GM23338 (cell line): ENCODE data around the gene CYB5R3. TPM values are rescaled to one million over a fixed set of nuclear protein-coding genes. Genes with fewer than 3 reads are reported as not detected.
A peak's percentile ranks its signal among the peaks of the same experiment; 100 is the strongest.
"Not testable (repeated sequence)": the region's sequence is repeated elsewhere in the genome, so short reads cannot be mapped to it uniquely, and the experiment has no call there.

Experiments used
- ATAC-seq: fragments of 200-7000 bp; cut with Tn5 transposase; 3 replicates; pipeline ENCODE4 v1.9.1; 2020
- DNase-seq: peaks from one replicate; pipeline ENCODE4 v3.0.0-alpha.2; 2015; ENCODE audit warnings: low spot score
- H2AFZ ChIP-seq: fragments of 200-600 bp; sonication (generic); 2 replicates; pipeline ENCODE4 v1.8.0; 2016; ENCODE audit warnings: antibody characterized with exemption, mild to moderate bottlenecking, moderate library complexity
- H3F3A ChIP-seq: fragments of 200-600 bp; sonication (generic); replicated peaks from 2 replicates; pipeline ENCODE4 v1.8.0; 2017; ENCODE audit warnings: antibody characterized with exemption, mixed run types, low read depth
- H3K27ac ChIP-seq: fragments of 200-600 bp; sonication (generic); 2 replicates; pipeline ENCODE4 v1.6.1; 2016; ENCODE audit warnings: low read depth
- H3K27me3 ChIP-seq: fragments of 200-600 bp; sonication (generic); 2 replicates; pipeline ENCODE4 v1.8.0; 2016; ENCODE audit warnings: mild to moderate bottlenecking, mixed run types, moderate library complexity; ENCODE audit not compliant: insufficient read depth
- H3K36me3 ChIP-seq: fragments of 200-600 bp; sonication (generic); 2 replicates; pipeline ENCODE4 v1.8.0; 2016; ENCODE audit warnings: mild to moderate bottlenecking; ENCODE audit not compliant: insufficient read depth
- H3K4me1 ChIP-seq: fragments of 200-600 bp; sonication (generic); 2 replicates; pipeline ENCODE4 v1.8.0; 2016; ENCODE audit warnings: mild to moderate bottlenecking, moderate library complexity; ENCODE audit not compliant: insufficient read depth
- H3K4me2 ChIP-seq: fragments of 200-600 bp; sonication (generic); 2 replicates; pipeline ENCODE4 v1.7.1; 2017; ENCODE audit warnings: mixed run types
- H3K4me3 ChIP-seq: fragments of 200-600 bp; sonication (generic); 2 replicates; pipeline ENCODE4 v1.6.1; 2016; ENCODE audit warnings: mixed run types
- H3K79me2 ChIP-seq: fragments of 200-600 bp; sonication (generic); replicated peaks from 2 replicates; pipeline ENCODE4 v1.8.0; 2017; ENCODE audit warnings: mild to moderate bottlenecking; ENCODE audit not compliant: insufficient read depth
- H3K9me2 ChIP-seq: fragments of 200-600 bp; sonication (generic); 2 replicates; pipeline ENCODE4 v1.8.0; 2017; ENCODE audit not compliant: insufficient read depth
- H4K20me1 ChIP-seq: fragments of 200-600 bp; sonication (generic); replicated peaks from 2 replicates; pipeline ENCODE4 v1.8.0; 2017; ENCODE audit warnings: mild to moderate bottlenecking; ENCODE audit not compliant: insufficient read depth
- H3K27ac Mint-ChIP-seq: 2 replicates; pipeline ENCODE4 v1.8.0; 2020; ENCODE audit warnings: inconsistent platforms, mild to moderate bottlenecking, moderate library complexity, mixed read lengths
- H3K27me3 Mint-ChIP-seq: 3 replicates; pipeline ENCODE4 v1.8.0; 2022; ENCODE audit warnings: low read depth, mild to moderate bottlenecking, moderate library complexity, mixed read lengths, inconsistent platforms; ENCODE audit not compliant: insufficient read depth, poor library complexity
- H3K36me3 Mint-ChIP-seq: 3 replicates; pipeline ENCODE4 v1.8.0; 2021; ENCODE audit warnings: low read depth, mild to moderate bottlenecking, inconsistent platforms, moderate library complexity, mixed read lengths
- H3K4me1 Mint-ChIP-seq: 3 replicates; pipeline ENCODE4 v1.8.0; 2020; ENCODE audit warnings: mild to moderate bottlenecking, inconsistent platforms, mixed read lengths
- H3K4me3 Mint-ChIP-seq: 3 replicates; pipeline ENCODE4 v1.8.0; 2021; ENCODE audit warnings: moderate library complexity, mild to moderate bottlenecking, inconsistent platforms, mixed read lengths
- H3K9me3 Mint-ChIP-seq: 3 replicates; pipeline ENCODE4 v1.8.0; 2020; ENCODE audit warnings: moderate library complexity, mild to moderate bottlenecking, inconsistent platforms, mixed read lengths
- EZH2phosphoT487 ChIP-seq: fragments of 200-600 bp; sonication (generic); IDR thresholded peaks from one replicate; pipeline ENCODE4 v1.8.1; 2018; ENCODE audit warnings: antibody characterized with exemption; ENCODE audit not compliant: unreplicated experiment
- NANOG ChIP-seq: IDR thresholded peaks from 2 replicates; pipeline ENCODE4 v1.6.1; 2016; ENCODE audit warnings: antibody characterized with exemption, borderline replicate concordance
- POLR2AphosphoS5 ChIP-seq: IDR thresholded peaks from 2 replicates; pipeline ENCODE4 v1.6.1; 2016; ENCODE audit warnings: antibody characterized with exemption, low read depth
- STAT1 ChIP-seq: IDR thresholded peaks from one replicate; pipeline ENCODE4 v1.6.1; 2016; ENCODE audit warnings: antibody characterized with exemption; ENCODE audit not compliant: unreplicated experiment
- ZNF114 ChIP-seq: fragments of 250-450 bp; sonication (Bioruptor Pico); IDR thresholded peaks from 2 replicates; pipeline ENCODE4 v1.5.0; 2020; ENCODE audit warnings: mild to moderate bottlenecking, moderate library complexity
- ZNF331 ChIP-seq: fragments of 250-450 bp; sonication (Bioruptor Pico); IDR thresholded peaks from 2 replicates; pipeline ENCODE4 v1.5.0; 2020; ENCODE audit warnings: low read depth, mild to moderate bottlenecking, moderate library complexity
- polyA plus RNA-seq: library from polyadenylated mRNA; unstranded; fragments of >200 nt; fragmentation: Nextera tagmentation; extraction: Ambion mirVana; gene quantifications from 2 replicates; pipeline ENCODE4 v1.2.1, GENCODE V29; 2016
- total RNA-seq: library from RNA; depleted of rRNA; stranded (reverse); fragments of >200 nt; shearing (Covaris generic); gene quantifications from 2 replicates; pipeline ENCODE4 v1.2.3, GENCODE V29; 2014
- TF ChIP-seq, protein P1 (sequence below), 2 experiments: fragments of 200-600 bp in 1 of 2; sonication (generic) in 1 of 2; conservative IDR thresholded peaks; 2 replicates each; pipeline versions ENCODE4 v1.5.1 to v1.6.1; 2016 to 2017; ENCODE audit warnings: antibody characterized with exemption in 2 of 2, low read depth in 2 of 2, mild to moderate bottlenecking in 2 of 2, moderate library complexity in 1 of 2
- TF ChIP-seq, protein P2 (sequence below): IDR thresholded peaks from one replicate; pipeline ENCODE4 v1.6.1; 2018; ENCODE audit warnings: antibody characterized with exemption; ENCODE audit not compliant: unreplicated experiment
- TF ChIP-seq, protein P3 (sequence below): fragments of 250-450 bp; sonication (Bioruptor Pico); IDR thresholded peaks from 2 replicates; pipeline ENCODE4 v1.5.0; 2020; ENCODE audit warnings: mild to moderate bottlenecking, moderate library complexity

The CYB5R3 gene
- total and polyA plus RNA-seq, 2 experiments from 2014 or later, result 76.2 to 76.9 TPM

DNA sequence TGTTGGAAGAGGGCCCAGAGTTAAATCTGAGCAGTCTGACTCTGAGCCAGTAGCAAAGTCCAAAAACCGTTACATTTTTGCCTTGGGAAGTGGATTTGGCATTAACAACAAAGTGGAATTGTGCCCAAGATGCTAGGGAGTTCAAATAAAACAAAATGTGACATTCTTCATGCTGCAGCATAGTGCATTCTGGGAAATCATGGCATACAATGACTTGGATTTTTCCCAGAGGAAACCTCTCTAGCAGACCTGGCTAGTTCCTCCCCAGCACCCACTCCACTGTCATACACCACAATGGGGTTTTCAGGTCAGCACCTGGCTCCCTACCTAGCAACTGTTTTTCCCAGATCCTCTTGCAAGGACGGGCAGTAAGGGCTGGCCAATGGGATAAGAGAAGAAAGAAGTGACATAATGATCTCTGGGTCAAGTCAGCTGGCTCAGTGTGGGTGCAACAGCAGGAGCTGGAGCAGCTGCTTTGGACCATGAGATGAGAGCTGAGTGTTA, 24.8 kb upstream of the CYB5R3 start:
- H2AFZ ChIP-seq, result no peak overlapping the region
- no peaks in the 10 kb centered on the region for H3K9me2 ChIP-seq
- H3K27ac Mint-ChIP-seq, result no peak overlapping the region
- no peaks in the 10 kb centered on the region for H3K27me3 ChIP-seq
- H3K27ac ChIP-seq, result no peak overlapping the region
- H3F3A ChIP-seq, result no peaks in the 10 kb centered on the region
- TF ChIP-seq ZNF331, result no peak
- no peak for TF ChIP-seq STAT1
- no peak for TF ChIP-seq ZNF114
- no peak for TF ChIP-seq EZH2phosphoT487
- TF ChIP-seq, protein P1, sequence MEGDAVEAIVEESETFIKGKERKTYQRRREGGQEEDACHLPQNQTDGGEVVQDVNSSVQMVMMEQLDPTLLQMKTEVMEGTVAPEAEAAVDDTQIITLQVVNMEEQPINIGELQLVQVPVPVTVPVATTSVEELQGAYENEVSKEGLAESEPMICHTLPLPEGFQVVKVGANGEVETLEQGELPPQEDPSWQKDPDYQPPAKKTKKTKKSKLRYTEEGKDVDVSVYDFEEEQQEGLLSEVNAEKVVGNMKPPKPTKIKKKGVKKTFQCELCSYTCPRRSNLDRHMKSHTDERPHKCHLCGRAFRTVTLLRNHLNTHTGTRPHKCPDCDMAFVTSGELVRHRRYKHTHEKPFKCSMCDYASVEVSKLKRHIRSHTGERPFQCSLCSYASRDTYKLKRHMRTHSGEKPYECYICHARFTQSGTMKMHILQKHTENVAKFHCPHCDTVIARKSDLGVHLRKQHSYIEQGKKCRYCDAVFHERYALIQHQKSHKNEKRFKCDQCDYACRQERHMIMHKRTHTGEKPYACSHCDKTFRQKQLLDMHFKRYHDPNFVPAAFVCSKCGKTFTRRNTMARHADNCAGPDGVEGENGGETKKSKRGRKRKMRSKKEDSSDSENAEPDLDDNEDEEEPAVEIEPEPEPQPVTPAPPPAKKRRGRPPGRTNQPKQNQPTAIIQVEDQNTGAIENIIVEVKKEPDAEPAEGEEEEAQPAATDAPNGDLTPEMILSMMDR (conservative IDR thresholded peaks at IDR 0.05; ENCODE audit: low read depth in 2 of 2), result no peak
- TF ChIP-seq, protein P2, sequence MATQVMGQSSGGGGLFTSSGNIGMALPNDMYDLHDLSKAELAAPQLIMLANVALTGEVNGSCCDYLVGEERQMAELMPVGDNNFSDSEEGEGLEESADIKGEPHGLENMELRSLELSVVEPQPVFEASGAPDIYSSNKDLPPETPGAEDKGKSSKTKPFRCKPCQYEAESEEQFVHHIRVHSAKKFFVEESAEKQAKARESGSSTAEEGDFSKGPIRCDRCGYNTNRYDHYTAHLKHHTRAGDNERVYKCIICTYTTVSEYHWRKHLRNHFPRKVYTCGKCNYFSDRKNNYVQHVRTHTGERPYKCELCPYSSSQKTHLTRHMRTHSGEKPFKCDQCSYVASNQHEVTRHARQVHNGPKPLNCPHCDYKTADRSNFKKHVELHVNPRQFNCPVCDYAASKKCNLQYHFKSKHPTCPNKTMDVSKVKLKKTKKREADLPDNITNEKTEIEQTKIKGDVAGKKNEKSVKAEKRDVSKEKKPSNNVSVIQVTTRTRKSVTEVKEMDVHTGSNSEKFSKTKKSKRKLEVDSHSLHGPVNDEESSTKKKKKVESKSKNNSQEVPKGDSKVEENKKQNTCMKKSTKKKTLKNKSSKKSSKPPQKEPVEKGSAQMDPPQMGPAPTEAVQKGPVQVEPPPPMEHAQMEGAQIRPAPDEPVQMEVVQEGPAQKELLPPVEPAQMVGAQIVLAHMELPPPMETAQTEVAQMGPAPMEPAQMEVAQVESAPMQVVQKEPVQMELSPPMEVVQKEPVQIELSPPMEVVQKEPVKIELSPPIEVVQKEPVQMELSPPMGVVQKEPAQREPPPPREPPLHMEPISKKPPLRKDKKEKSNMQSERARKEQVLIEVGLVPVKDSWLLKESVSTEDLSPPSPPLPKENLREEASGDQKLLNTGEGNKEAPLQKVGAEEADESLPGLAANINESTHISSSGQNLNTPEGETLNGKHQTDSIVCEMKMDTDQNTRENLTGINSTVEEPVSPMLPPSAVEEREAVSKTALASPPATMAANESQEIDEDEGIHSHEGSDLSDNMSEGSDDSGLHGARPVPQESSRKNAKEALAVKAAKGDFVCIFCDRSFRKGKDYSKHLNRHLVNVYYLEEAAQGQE, result no peak
- TF ChIP-seq, protein P3, sequence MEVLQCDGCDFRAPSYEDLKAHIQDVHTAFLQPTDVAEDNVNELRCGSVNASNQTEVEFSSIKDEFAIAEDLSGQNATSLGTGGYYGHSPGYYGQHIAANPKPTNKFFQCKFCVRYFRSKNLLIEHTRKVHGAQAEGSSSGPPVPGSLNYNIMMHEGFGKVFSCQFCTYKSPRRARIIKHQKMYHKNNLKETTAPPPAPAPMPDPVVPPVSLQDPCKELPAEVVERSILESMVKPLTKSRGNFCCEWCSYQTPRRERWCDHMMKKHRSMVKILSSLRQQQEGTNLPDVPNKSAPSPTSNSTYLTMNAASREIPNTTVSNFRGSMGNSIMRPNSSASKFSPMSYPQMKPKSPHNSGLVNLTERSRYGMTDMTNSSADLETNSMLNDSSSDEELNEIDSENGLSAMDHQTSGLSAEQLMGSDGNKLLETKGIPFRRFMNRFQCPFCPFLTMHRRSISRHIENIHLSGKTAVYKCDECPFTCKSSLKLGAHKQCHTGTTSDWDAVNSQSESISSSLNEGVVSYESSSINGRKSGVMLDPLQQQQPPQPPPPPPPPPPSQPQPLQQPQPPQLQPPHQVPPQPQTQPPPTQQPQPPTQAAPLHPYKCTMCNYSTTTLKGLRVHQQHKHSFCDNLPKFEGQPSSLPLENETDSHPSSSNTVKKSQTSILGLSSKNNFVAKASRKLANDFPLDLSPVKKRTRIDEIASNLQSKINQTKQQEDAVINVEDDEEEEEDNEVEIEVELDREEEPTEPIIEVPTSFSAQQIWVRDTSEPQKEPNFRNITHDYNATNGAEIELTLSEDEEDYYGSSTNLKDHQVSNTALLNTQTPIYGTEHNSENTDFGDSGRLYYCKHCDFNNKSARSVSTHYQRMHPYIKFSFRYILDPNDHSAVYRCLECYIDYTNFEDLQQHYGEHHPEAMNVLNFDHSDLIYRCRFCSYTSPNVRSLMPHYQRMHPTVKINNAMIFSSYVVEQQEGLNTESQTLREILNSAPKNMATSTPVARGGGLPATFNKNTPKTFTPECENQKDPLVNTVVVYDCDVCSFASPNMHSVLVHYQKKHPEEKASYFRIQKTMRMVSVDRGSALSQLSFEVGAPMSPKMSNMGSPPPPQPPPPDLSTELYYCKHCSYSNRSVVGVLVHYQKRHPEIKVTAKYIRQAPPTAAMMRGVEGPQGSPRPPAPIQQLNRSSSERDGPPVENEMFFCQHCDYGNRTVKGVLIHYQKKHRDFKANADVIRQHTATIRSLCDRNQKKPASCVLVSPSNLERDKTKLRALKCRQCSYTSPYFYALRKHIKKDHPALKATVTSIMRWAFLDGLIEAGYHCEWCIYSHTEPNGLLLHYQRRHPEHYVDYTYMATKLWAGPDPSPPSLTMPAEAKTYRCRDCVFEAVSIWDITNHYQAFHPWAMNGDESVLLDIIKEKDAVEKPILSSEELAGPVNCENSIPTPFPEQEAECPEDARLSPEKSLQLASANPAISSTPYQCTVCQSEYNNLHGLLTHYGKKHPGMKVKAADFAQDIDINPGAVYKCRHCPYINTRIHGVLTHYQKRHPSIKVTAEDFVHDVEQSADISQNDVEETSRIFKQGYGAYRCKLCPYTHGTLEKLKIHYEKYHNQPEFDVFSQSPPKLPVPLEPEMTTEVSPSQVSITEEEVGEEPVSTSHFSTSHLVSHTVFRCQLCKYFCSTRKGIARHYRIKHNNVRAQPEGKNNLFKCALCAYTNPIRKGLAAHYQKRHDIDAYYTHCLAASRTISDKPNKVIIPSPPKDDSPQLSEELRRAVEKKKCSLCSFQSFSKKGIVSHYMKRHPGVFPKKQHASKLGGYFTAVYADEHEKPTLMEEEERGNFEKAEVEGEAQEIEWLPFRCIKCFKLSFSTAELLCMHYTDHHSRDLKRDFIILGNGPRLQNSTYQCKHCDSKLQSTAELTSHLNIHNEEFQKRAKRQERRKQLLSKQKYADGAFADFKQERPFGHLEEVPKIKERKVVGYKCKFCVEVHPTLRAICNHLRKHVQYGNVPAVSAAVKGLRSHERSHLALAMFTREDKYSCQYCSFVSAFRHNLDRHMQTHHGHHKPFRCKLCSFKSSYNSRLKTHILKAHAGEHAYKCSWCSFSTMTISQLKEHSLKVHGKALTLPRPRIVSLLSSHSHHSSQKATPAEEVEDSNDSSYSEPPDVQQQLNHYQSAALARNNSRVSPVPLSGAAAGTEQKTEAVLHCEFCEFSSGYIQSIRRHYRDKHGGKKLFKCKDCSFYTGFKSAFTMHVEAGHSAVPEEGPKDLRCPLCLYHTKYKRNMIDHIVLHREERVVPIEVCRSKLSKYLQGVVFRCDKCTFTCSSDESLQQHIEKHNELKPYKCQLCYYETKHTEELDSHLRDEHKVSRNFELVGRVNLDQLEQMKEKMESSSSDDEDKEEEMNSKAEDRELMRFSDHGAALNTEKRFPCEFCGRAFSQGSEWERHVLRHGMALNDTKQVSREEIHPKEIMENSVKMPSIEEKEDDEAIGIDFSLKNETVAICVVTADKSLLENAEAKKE, result no peak
- no peak for TF ChIP-seq POLR2AphosphoS5
- no peak for TF ChIP-seq NANOG
- peaks cover 5% of the 10 kb centered on the region; the same call in 2 of the 3 replicates for H3K36me3 Mint-ChIP-seq
- H3K4me1 Mint-ChIP-seq, result no peaks in the 10 kb centered on the region
- H3K4me3 ChIP-seq, result no peak overlapping the region
- ATAC-seq, result peak; percentile 92
- no peaks in the 10 kb centered on the region for H3K36me3 ChIP-seq
- no peaks in the 10 kb centered on the region for H3K4me1 ChIP-seq
- no peaks in the 10 kb centered on the region for H4K20me1 ChIP-seq
- peaks cover 13% of the 10 kb centered on the region for H3K9me3 Mint-ChIP-seq
- peak; percentile 37 for DNase-seq
- no peak overlapping the region for H3K4me3 Mint-ChIP-seq
- H3K4me2 ChIP-seq, result no peak overlapping the region
- no peaks in the 10 kb centered on the region for H3K79me2 ChIP-seq
- H3K27me3 Mint-ChIP-seq, result peaks cover 6% of the 10 kb centered on the region

DNA sequence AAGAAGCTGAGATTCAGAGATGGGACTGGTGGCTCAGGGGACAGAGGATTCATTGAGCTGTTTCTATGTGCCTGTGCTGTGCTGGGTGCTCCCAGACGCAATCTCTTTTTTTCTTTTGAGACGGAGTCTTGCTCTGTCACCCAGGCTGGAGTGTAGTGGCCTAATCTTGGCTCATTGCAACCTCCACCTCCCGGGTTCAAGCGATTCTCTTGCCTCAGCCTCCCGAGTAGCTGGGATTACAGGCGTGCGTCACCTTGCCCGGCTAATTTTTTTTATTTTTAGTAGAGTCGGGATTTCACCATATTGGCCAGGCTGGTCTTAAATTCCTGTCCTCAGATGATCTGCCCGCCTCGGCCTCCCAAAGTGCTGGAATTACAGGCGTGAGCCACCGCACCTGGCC, 23.9 kb upstream of the CYB5R3 start:
- not testable (repeated sequence) for H3K4me1 ChIP-seq, H3K36me3 ChIP-seq, H3K27ac ChIP-seq, H3K27ac Mint-ChIP-seq, H2AFZ ChIP-seq, H3K9me2 ChIP-seq, H3K79me2 ChIP-seq, H3K4me3 Mint-ChIP-seq, H3K27me3 ChIP-seq, H3K27me3 Mint-ChIP-seq, H3K4me2 ChIP-seq, ATAC-seq, H4K20me1 ChIP-seq, DNase-seq, H3K4me3 ChIP-seq, H3K36me3 Mint-ChIP-seq, H3K9me3 Mint-ChIP-seq, H3K4me1 Mint-ChIP-seq, H3F3A ChIP-seq
